Stimulated activated CD8-positive, alpha-beta memory T cell treated with anti-CD3 and anti-CD28 coated beads, Interleukin-2, amount 100 ng/mL, for 1 hour (primary cell): ENCODE results near the gene RAMAC.
"Not testable (repeated sequence)": the region's sequence is repeated elsewhere in the genome, so short reads cannot be mapped to it uniquely, and the experiment has no call there.

ENCODE experiments used
- DNase-seq, 2 donors: peaks; one replicate each; pipeline ENCODE4 v3.0.0-alpha.2; 2020; ENCODE audit warnings: low read depth in 2 of 2

Gene RAMAC

GRCh38 chr15:82968066-82968465 lies 17.9 kb upstream of the RAMAC start:
- no peak for DNase-seq

GRCh38 chr15:82969353-82969752 lies 16.7 kb upstream of the RAMAC start:
- no peak for DNase-seq

- no peak for DNase-seq
Measured at GRCh38 chr15:82970078-82970686, 15.8 kb upstream of the RAMAC start.

- no peak for DNase-seq
Measured at GRCh38 chr15:82970696-82971095, 15.3 kb upstream of the RAMAC start.

GRCh38 chr15:82971218-82971984 lies 14.6 kb upstream of the RAMAC start:
- DNase-seq: no peak

GRCh38 chr15:82972990-82973389 lies 13.0 kb upstream of the RAMAC start:
- no peak for DNase-seq

GRCh38 chr15:82977076-82977475 lies 8.9 kb upstream of the RAMAC start:
- no peak for DNase-seq

GRCh38 chr15:82978438-82978837 lies 7.6 kb upstream of the RAMAC start:
- DNase-seq: no peak

GRCh38 chr15:82979726-82980125 lies 6.3 kb upstream of the RAMAC start:
- no peak for DNase-seq

GRCh38 chr15:82980981-82981380 lies 5.0 kb upstream of the RAMAC start:
- DNase-seq: no peak

GRCh38 chr15:82986442-82986780 lies 401 bp downstream of the RAMAC start:
- no peak for DNase-seq

GRCh38 chr15:82992436-82992998 lies 6.5 kb downstream of the RAMAC start:
- no peak for DNase-seq

GRCh38 chr15:82993144-82993543 lies 7.1 kb downstream of the RAMAC start:
- no peak for DNase-seq

GRCh38 chr15:82995076-82995475 lies 9.1 kb downstream of the RAMAC start:
- no peak for DNase-seq

GRCh38 chr15:82995938-82996337 lies 9.9 kb downstream of the RAMAC start:
- no peak for DNase-seq

GRCh38 chr15:82999426-82999825 lies 13.4 kb downstream of the RAMAC start:
- no peak for DNase-seq

- no peak for DNase-seq
Measured at GRCh38 chr15:82999905-83000671, 14.1 kb downstream of the RAMAC start.

- not testable (repeated sequence) for DNase-seq
Measured at GRCh38 chr15:83000672-83001031, 14.6 kb downstream of the RAMAC start.

GRCh38 chr15:83010709-83011270 lies 24.8 kb downstream of the RAMAC start:
- DNase-seq: peak; percentile 39

- DNase-seq: peak; percentile 70 to 71
Measured at GRCh38 chr15:83011271-83012075, 25.5 kb downstream of the RAMAC start, which contains the start of gene C15orf40. Gene C15orf40 (minus strand): TSS chr15:83011639. CDS start chr15:83011607, 32 bp downstream.

GRCh38 chr15:83012076-83012426 lies 26.0 kb downstream of the RAMAC start:
- DNase-seq: no peak
